ENCODE data around the gene PYGM. TPM values are rescaled to one million over a fixed set of nuclear protein-coding genes. Genes with fewer than 3 reads are reported as not detected.

Gene PYGM
- total and polyA plus RNA-seq, 2 of the 8 experiments (the other 6 are each of a cell fraction or from before 2014, with no cell fraction given), result 9.6 to 10.0 TPM

- TF ChIP-seq, protein P1, sequence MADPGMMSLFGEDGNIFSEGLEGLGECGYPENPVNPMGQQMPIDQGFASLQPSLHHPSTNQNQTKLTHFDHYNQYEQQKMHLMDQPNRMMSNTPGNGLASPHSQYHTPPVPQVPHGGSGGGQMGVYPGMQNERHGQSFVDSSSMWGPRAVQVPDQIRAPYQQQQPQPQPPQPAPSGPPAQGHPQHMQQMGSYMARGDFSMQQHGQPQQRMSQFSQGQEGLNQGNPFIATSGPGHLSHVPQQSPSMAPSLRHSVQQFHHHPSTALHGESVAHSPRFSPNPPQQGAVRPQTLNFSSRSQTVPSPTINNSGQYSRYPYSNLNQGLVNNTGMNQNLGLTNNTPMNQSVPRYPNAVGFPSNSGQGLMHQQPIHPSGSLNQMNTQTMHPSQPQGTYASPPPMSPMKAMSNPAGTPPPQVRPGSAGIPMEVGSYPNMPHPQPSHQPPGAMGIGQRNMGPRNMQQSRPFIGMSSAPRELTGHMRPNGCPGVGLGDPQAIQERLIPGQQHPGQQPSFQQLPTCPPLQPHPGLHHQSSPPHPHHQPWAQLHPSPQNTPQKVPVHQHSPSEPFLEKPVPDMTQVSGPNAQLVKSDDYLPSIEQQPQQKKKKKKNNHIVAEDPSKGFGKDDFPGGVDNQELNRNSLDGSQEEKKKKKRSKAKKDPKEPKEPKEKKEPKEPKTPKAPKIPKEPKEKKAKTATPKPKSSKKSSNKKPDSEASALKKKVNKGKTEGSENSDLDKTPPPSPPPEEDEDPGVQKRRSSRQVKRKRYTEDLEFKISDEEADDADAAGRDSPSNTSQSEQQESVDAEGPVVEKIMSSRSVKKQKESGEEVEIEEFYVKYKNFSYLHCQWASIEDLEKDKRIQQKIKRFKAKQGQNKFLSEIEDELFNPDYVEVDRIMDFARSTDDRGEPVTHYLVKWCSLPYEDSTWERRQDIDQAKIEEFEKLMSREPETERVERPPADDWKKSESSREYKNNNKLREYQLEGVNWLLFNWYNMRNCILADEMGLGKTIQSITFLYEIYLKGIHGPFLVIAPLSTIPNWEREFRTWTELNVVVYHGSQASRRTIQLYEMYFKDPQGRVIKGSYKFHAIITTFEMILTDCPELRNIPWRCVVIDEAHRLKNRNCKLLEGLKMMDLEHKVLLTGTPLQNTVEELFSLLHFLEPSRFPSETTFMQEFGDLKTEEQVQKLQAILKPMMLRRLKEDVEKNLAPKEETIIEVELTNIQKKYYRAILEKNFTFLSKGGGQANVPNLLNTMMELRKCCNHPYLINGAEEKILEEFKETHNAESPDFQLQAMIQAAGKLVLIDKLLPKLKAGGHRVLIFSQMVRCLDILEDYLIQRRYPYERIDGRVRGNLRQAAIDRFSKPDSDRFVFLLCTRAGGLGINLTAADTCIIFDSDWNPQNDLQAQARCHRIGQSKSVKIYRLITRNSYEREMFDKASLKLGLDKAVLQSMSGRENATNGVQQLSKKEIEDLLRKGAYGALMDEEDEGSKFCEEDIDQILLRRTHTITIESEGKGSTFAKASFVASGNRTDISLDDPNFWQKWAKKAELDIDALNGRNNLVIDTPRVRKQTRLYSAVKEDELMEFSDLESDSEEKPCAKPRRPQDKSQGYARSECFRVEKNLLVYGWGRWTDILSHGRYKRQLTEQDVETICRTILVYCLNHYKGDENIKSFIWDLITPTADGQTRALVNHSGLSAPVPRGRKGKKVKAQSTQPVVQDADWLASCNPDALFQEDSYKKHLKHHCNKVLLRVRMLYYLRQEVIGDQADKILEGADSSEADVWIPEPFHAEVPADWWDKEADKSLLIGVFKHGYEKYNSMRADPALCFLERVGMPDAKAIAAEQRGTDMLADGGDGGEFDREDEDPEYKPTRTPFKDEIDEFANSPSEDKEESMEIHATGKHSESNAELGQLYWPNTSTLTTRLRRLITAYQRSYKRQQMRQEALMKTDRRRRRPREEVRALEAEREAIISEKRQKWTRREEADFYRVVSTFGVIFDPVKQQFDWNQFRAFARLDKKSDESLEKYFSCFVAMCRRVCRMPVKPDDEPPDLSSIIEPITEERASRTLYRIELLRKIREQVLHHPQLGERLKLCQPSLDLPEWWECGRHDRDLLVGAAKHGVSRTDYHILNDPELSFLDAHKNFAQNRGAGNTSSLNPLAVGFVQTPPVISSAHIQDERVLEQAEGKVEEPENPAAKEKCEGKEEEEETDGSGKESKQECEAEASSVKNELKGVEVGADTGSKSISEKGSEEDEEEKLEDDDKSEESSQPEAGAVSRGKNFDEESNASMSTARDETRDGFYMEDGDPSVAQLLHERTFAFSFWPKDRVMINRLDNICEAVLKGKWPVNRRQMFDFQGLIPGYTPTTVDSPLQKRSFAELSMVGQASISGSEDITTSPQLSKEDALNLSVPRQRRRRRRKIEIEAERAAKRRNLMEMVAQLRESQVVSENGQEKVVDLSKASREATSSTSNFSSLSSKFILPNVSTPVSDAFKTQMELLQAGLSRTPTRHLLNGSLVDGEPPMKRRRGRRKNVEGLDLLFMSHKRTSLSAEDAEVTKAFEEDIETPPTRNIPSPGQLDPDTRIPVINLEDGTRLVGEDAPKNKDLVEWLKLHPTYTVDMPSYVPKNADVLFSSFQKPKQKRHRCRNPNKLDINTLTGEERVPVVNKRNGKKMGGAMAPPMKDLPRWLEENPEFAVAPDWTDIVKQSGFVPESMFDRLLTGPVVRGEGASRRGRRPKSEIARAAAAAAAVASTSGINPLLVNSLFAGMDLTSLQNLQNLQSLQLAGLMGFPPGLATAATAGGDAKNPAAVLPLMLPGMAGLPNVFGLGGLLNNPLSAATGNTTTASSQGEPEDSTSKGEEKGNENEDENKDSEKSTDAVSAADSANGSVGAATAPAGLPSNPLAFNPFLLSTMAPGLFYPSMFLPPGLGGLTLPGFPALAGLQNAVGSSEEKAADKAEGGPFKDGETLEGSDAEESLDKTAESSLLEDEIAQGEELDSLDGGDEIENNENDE (IDR thresholded peaks at IDR 0.05; ENCODE audit: insufficient replicate concordance, low read length), result no peak
- no peak for TF ChIP-seq JUN (IDR thresholded peaks at IDR 0.05; ENCODE audit: low read depth, low read length)
- TF ChIP-seq TCF12 (IDR thresholded peaks at IDR 0.05; ENCODE audit: low read depth, low read length), result no peak
- no peak for TF ChIP-seq ASH2L (IDR thresholded peaks at IDR 0.05; ENCODE audit: low read length)
- TF ChIP-seq, protein P2, sequence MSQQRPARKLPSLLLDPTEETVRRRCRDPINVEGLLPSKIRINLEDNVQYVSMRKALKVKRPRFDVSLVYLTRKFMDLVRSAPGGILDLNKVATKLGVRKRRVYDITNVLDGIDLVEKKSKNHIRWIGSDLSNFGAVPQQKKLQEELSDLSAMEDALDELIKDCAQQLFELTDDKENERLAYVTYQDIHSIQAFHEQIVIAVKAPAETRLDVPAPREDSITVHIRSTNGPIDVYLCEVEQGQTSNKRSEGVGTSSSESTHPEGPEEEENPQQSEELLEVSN (IDR thresholded peaks at IDR 0.05), result no peak
- no peak for TF ChIP-seq SP1 (IDR thresholded peaks at IDR 0.05; ENCODE audit: low read depth, low read length)
- TF ChIP-seq NANOG (IDR thresholded peaks at IDR 0.05; ENCODE audit: insufficient read depth, low read depth, low read length, poor library complexity, severe bottlenecking), result no peak
- no peak for TF ChIP-seq CBX5 (IDR thresholded peaks at IDR 0.05; ENCODE audit: low read depth, low read length)
- no peak for TF ChIP-seq NRF1 (IDR thresholded peaks at IDR 0.05; ENCODE audit: low read depth, low read length)
- TF ChIP-seq BCL11A (IDR thresholded peaks at IDR 0.05; ENCODE audit: low read depth in 2 of 2, low read length in 2 of 2), result no peak
- TF ChIP-seq MAFK (IDR thresholded peaks at IDR 0.05; ENCODE audit: low read depth, low read length), result no peak
- no peak for TF ChIP-seq RBBP5 (IDR thresholded peaks at IDR 0.05; ENCODE audit: borderline replicate concordance, low read depth, low read length)
Measured at GRCh38 chr11:64736654-64737053, 23.1 kb downstream of the PYGM start (continued).
